Jurkat, Clone E6-1 (cell line): ENCODE results near the gene TMPRSS6.

ENCODE experiments used
- DNase-seq: peaks from one replicate; pipeline ENCODE4 v3.0.0-alpha.2; 2011; ENCODE audit warnings: low read depth, low spot score
- H3K4me3 ChIP-seq: 2 replicates; pipeline ENCODE4 v1.5.1; 2011; ENCODE audit warnings: mild to moderate bottlenecking, low read length, control low read depth, moderate library complexity

Gene TMPRSS6

GRCh38 chr22:37141971-37142370 is 32.5 kb upstream of the TMPRSS6 start:
- DNase-seq: no peak
- no peak overlapping the region for H3K4me3 ChIP-seq

- no peak overlapping the region for H3K4me3 ChIP-seq
- DNase-seq: no peak
These were observed 32.0 kb upstream of the TMPRSS6 start for GRCh38 chr22:37141476-37141875.

GRCh38 chr22:37140686-37141323 is 31.3 kb upstream of the TMPRSS6 start:
- DNase-seq: no peak
- H3K4me3 ChIP-seq: no peak overlapping the region

GRCh38 chr22:37139762-37140161 is 30.2 kb upstream of the TMPRSS6 start:
- no peak for DNase-seq
- H3K4me3 ChIP-seq: no peak overlapping the region

- H3K4me3 ChIP-seq: no peak overlapping the region
- no peak for DNase-seq
These were observed 29.5 kb upstream of the TMPRSS6 start for GRCh38 chr22:37138849-37139561.

- no peak overlapping the region for H3K4me3 ChIP-seq
- DNase-seq: no peak
These were observed 28.6 kb upstream of the TMPRSS6 start for GRCh38 chr22:37137903-37138665.

- no peak overlapping the region for H3K4me3 ChIP-seq
- DNase-seq: no peak
These were observed 27.6 kb upstream of the TMPRSS6 start for GRCh38 chr22:37137131-37137530.

- no peak overlapping the region for H3K4me3 ChIP-seq
- no peak for DNase-seq
These were observed 25.5 kb upstream of the TMPRSS6 start for GRCh38 chr22:37135023-37135422.

GRCh38 chr22:37133304-37134018 is 23.9 kb upstream of the TMPRSS6 start:
- no peak for DNase-seq
- no peak overlapping the region for H3K4me3 ChIP-seq

- no peak for DNase-seq
- no peak overlapping the region for H3K4me3 ChIP-seq
These were observed 23.3 kb upstream of the TMPRSS6 start for GRCh38 chr22:37132773-37133172.

- DNase-seq: no peak
- no peak overlapping the region for H3K4me3 ChIP-seq
These were observed 20.4 kb upstream of the TMPRSS6 start for GRCh38 chr22:37129866-37130441.

GRCh38 chr22:37128555-37129281 is 19.2 kb upstream of the TMPRSS6 start:
- DNase-seq: no peak
- H3K4me3 ChIP-seq: no peak overlapping the region

GRCh38 chr22:37127350-37127878 is 17.9 kb upstream of the TMPRSS6 start:
- no peak overlapping the region for H3K4me3 ChIP-seq
- DNase-seq: no peak

GRCh38 chr22:37126882-37127281 is 17.4 kb upstream of the TMPRSS6 start:
- DNase-seq: no peak
- no peak overlapping the region for H3K4me3 ChIP-seq

GRCh38 chr22:37126383-37126782 is 16.9 kb upstream of the TMPRSS6 start:
- no peak overlapping the region for H3K4me3 ChIP-seq
- DNase-seq: no peak

GRCh38 chr22:37123649-37124048 is 14.1 kb upstream of the TMPRSS6 start:
- H3K4me3 ChIP-seq: no peak overlapping the region
- no peak for DNase-seq

- no peak for DNase-seq
- H3K4me3 ChIP-seq: no peak overlapping the region
These were observed 13.2 kb upstream of the TMPRSS6 start for GRCh38 chr22:37122598-37123180.
